Measurements from ENCODE around the gene RPA1.
"Not testable (repeated sequence)": the region's sequence is repeated elsewhere in the genome, so short reads cannot be mapped to it uniquely, and the experiment has no call there.

The RPA1 gene

DNA sequence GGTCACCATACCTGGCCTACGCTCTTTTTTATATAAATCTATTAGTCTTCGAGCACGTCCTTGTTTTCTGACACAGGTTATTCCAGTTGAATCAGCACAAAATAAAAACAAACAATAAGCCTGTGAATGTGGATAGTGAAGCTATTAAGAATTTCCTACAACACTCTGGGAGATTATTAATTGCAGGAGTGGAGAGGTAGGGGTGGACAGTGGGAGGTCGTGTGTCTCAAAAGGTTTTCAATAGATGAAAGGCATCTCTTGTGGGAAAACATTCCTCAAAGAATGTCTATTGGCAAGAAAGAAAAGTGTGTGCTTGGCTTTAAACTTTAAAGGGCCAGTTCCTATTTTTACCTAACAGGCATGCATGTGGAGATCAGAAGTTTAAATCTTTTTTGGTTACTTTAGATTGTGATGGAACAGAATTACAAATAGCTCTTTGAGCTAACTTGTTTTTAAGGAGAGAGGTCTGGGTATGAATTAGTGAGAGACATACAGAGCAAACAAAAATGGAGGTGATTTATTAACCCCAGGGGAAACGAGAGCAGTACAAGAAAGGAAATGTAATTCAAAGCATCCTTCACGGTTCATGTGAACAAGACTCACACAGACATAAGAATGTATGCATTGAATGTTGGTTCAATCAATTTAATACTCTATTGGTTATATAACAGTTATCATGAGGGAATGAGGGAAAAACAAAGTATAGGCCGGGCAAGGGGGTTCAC is 9.1 kb upstream of the RPA1 start:
- DNase-seq = no peak

DNA sequence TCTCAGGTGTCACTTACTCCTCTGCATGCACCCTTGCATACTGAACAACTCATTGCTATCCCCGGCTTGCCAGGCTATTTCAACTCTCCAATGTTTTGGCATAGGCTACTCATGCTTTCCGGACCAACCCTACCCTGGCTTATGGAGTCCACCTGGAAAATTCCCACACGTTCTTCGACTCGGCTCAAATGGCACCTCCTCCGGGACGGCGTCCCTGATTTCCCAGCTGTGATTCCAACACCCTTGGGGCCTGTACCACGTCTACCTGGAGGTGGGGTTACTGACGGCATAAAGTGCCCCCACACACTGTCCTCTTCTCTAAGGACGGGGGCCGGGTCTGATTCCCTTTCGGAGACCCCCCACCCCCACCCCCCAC is 601 bp upstream of the RPA1 start:
- no peak for DNase-seq

DNA sequence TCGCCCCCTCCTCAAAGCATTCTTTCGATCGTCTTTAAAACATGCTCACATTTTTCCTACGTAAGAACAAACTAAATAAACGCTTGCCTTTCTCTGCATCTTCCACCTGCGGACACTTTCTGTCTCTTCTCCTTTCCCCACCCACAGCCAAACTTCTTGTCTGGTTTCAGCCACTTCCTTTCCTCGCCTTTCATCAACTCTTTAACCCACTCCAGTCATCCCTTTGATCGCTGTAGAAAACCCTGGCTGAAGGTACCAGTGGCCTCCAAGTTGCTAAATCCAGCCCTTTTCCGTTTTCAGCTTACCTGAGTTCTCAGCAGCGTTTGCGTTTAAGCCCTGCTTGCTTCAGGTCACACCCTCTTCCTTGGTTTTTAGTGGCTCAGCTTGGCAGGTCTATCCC is 483 bp downstream of the RPA1 start:
- no peak for DNase-seq

DNA sequence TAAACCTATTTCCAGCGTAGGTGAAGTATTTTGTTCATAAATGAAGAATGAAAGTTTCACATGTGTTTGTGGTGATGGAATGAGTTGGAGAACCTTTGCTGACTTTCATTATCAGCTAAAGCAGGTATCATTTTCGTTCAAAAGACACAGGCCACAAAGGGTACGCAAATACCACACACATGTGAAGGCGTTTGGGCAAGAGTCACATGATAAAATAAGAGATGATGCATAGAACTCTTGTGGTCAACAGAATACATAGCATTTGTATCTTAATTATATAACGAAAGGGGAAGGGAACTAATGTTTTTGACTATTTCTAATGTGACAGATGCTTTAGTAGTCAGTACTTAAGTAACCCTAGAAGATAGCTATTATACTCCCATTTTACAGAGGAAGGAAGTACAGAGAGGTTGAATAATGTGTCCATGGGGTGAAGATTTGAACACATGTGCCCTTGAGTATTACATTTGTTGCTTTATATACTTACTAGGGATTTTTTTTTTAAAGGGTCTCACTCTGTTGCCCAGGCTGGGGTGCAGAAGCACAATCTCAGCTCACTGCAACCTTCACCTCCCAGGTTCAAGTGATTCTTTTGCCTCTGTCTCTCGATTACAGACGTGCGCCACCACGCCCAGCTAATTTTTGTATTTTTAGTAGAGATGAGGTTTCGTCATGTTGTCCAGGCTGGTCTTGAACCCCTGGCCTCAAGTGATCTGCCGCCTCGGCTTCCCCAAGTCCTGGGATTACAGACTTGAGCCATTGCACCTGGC is 4.8 kb downstream of the RPA1 start:
- DNase-seq = no peak

DNA sequence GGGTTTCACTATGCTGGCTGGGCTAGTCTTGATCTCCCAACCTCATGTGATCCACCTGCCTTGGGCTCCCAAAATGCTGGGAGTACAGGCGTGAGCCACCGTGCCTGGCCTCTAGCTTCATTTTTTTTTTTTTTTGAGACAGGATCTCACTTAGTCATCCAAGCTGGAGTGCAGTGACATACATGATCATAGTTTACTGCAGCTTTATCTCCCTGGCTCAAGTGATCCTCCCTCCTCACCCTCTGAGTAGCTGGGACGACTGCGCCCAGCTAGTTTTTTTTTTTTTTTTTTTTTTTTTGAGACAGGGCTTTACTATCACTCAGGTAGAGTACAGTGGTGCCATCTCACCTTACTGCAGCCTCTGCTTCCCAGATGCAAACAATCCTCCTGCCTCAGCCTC is 9.7 kb downstream of the RPA1 start:
- DNase-seq = no peak

DNA sequence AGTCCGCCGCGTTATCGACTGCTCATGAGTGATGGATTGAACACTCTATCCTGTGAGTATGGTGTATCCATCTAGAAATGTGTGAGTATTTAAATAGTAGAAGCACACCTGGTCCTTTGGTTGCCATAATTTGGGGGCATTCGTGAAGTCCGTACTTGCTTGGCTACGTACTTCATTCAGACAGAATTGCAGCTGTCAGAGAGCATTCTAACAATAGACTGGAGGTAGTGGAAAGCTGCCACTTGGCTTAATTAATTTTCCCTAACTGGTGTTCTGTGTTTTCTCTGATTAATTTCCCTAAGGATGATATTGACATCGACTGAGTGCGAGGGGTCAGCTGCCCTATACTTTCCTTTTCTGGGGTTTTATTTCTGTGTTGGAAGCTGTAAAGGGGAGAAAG is 14.1 kb downstream of the RPA1 start:
- no peak for DNase-seq

DNA sequence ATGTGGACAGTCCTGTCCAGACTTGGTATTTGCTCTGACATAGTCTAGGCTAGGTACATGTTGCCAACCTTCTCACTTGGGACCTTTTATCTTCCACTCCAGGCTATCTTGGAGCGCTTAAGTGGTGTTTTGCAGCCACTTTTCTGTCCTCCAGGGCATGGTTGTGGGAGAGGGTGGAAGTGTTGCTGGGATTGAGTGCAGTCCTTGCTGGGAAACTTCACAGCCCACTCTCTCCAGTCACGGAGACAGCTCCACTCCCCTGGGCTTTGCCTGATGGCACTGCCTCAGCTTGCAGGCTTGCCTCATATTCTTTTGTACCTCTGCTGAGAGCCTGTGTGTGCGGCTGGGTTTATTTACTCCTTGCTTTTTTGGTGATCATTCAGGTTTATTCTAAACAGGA is 17.4 kb downstream of the RPA1 start:
- DNase-seq = no peak

DNA sequence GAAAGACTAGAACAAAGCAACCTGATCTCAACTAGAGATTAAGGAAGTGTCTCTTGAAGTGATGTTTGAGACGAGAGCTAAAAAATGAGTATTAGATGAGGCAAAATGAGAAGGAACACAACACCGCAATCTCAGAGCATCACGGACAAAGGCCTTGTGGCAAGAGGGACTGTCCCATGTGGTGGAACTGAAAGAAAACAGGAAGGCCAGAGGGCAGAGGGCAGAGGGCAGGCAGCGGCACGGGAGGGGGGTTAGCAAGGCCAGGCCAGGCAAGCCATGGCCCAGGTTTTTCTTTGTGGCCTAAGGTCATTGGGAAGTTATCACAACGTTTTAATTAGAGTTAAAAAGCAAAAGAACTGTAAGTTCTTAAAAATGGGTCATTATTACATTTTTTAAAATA is 22.5 kb downstream of the RPA1 start:
- DNase-seq = no peak

DNA sequence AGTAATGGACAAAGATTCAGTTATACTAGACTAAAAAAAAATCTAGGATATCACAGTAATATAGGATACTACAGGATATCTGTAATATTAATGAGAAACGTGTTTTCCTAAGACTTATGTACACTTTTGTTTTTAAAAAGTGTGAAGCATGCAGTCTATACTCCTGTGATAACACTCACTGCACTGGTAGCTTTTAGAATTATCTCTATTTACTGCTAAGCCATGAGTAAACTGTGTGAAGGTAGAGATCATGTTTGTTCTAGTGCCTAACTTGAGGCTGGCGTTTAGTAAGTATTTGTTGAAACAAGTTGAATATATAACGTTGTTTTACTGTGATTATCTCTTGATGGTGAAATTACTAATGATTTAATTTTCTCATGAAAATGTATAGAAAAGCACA is 23.9 kb downstream of the RPA1 start:
- no peak for DNase-seq

DNA sequence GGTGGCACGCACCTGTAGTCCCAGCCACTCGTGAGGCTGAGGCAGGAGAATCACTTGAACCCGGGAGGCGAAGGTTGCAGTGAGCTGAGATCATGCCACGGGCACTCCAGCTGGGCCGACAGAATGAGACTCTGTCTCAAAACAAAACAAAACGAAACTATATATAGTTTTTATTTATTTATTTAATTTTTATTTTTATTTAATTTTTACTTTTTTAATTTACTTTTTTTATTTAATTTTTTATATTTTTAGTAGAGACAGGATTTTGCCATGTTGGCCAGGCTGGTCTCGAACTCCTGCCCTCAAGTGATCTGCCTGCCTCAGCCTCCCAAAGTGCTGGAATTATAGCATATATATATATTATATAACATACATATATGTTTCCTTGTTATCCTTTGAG is 26.7 kb downstream of the RPA1 start:
- not testable (repeated sequence) for DNase-seq

DNA sequence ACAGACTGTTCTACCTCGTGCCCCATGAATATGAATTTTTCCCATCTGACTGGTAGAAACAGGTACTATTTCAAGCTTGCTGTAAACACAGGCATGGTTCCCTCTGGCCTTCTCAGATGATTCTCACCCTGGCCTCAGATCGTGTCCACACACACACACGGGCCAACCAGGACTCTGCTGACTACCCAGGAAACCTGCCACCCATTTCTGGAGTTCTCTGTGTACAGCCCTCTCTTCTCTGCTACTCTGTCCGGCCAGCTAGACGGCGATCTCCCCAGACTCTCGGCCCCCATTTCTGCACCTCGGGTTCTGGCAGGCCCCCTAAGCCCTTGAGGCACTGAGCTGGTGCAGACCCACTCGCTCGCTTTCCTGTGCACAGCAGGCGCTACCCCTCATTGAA is 31.2 kb downstream of the RPA1 start:
- DNase-seq = no peak

DNA sequence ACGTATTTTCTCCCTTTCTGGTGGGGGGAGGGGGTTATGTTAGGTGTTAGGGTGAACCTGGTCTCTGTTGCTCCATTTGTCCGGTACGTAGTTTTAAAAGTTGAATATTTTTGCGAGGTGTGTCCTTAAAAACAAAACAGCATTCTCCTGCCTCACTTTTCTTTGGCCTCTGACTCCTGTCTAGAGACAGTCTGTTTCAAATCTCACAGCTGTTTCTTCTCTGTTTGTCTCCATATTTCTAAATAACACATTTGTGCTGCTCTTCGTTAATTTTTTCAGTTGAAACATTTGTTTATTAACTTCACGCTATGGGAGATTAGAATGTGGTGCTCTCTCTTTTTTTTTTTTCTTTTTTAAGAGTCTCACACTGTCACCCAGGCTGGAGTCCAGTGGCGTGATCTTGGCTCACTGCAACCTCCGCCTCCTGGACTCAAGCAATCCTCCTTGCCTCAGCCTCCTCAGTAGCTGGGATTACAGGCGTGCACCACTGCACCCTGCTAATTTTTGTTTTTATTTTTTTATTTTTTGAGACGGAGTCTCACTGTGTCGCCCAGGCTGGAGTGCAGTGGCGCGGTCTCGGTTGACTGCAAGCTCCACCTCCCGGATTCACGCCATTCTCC is 31.7 kb downstream of the RPA1 start:
- DNase-seq = no peak

DNA sequence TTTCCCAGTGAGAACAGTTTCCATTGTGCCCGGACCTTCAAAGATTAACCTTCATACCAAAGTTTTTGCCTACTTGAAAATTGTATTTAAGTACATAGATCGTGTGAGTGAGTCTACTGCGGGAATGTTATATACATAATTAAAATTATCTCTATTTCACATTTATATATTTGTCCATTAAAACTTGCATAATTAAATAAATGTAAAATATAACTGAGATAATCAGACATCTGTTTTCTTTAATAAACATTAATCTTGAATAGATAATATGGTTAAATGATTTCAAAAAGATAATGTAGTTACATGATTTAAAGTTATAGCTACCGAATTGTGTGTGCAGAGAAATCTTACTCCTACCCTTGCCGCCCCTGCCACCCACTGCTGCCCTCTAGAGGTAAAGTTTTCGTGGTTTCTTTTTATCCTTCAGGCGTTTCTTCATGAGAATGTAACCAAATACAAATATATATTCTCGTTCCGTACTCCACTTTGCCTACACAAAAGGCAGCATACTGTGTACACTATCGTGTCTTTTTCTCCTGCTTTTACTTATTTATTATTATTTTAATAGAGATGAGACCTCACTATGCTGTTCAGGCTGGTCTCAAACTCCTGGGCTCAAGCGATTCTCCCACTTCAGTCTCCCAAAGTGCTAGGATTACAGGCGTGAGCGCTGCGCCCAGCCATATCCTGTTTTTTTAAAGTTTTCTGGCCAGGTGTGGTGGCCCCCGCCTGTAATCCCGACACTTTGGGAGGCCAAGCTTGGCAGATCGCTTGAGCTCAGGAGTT is 35.6 kb downstream of the RPA1 start:
- no peak for DNase-seq

DNA sequence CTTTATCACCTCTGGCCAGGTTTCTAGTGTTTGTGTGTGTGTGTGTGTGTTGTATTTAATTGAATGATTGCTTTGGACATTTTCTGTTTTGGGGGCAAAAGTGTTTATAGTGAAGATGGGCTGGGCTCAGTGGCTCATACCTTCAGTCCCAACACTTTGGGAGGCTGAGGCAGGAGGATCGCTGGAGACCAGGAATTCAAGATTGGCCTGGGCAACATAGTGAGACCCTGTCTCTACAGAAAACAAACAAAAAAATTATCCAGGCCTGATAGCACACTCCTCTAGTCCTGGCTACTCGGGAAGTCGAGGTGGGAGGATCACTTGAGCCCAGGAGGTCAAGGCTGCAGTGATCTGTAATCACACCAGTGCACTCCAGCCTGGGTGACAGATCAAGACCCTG is 37.5 kb downstream of the RPA1 start:
- no peak for DNase-seq

DNA sequence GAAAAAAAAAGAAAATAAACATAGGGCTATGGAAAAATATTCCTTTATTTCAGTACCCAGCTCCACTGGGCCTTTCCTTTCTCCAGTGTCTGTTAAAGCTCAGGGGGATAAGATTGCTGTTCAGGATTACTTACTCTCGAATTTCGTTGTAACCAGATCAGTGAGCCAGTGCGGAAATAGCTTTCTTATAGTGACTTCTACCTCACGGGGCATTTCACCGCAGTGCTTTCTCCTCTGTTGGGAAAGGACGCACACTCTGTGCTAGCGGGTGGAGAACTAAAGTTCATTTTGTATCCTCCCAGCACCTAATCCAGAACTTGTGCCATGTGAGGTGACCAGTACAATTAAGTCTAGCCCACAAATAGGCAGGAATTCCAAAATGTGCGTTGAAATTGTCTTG is 38.3 kb downstream of the RPA1 start:
- no peak for DNase-seq

DNA sequence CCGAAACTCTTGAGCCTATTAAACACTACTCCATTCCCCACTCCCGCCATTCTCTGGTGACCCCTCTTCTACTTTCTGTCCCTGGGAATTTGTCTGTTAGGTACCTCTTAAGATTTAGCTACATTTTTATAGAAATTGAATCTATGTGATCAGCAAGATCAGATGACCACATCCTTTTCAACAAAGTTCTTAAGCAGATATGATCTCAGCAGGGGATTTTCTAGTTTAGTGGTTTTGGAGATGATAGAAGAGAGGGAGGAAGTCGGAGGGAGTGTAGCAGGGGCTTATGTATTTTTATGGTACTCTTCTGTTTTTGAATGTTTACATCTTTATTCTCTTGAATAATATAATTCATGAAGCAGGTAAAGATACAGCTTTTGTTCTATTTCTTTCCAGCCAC is 40.8 kb downstream of the RPA1 start:
- DNase-seq = no peak

DNA sequence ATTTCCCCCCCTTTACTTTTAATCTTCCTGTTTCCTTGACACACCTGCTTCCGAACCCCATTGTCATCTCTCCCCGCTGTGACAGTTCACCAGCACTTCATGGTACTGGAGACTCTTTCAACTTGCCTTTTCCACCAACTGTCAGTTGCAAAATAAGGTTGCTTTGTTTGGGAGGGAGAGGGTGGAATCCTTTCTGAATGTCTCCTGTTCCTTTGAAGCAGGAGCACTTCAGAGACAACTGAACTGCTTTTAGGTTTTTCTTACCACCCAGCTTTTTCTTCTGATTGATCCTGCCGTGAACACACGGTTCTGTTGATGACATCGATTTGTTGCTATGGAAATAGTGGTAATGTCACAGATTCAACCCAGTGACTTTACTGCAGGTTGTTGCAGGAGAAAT is 42.0 kb downstream of the RPA1 start:
- DNase-seq = no peak

DNA sequence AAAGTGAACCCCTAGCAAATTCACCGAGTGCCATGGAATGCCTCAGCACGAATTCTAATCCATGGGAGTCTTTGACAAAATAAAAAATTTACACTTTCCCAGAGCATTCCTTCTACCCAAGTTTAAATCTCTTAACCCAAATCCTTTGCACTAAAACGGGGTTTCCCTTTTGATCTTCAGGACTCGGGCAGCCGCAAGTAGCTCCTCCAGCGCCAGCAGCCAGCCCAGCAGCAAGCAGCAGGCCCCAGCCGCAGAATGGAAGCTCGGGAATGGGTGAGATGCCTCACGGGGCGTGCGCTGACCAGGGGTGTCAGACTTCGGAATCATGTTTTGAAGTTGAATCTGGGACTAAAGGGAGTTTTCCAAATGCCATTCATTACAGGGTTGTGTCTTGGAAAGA is 42.4 kb downstream of the RPA1 start:
- no peak for DNase-seq

DNA sequence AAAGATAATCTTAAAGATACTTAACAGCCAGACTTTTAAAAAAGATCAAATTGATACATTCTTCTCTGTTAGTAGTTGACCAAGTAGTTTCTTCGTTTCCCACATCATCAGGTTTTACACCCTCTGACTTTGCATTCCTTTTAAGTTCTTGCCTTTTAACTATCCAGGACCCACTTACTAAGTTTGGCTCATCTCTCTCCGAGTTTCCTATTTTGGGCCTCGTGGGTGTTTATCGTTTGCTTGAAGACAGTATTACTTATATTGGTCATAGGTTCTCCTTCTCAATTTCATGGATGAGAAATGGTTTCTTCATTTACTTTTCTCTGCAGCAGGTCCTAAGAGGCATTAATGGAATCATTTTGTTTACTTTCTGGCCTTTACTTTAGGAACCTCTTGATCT is 43.2 kb downstream of the RPA1 start:
- DNase-seq = no peak

DNA sequence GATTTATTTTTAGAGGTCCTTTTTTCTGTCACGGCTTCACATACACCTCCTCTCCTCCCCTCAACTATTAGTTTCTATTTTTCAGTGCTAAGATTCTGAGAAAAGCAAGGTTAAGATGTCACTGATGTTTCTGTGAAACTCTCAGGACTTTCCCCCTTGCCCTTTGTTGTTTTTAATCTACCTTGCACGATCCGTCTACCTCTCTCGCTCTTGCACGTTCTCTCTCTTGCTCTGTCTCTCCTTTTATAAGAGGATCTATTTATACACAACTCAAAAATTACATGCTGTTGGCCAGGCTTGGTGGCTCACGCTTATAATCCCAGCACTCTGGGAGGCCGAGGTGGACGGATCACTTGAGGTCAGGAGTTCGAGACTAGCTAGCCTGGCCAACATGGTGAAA is 43.6 kb downstream of the RPA1 start:
- no peak for DNase-seq

DNA sequence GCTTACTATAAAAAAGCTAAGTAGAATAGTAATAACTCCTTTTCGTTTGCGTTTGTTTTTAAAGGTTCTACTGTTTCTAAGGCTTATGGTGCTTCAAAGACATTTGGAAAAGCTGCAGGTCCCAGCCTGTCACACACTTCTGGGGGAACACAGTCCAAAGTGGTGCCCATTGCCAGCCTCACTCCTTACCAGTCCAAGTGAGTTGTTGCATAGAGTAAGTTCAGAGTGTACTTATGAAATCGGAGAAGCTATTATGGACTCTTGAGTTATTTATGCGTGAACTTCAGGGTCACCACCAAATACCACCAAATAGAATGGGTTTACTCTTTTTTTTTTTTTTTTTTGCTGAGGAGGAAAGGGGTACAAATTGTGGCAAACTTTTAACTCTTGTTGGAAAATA is 45.8 kb downstream of the RPA1 start:
- DNase-seq = no peak

DNA sequence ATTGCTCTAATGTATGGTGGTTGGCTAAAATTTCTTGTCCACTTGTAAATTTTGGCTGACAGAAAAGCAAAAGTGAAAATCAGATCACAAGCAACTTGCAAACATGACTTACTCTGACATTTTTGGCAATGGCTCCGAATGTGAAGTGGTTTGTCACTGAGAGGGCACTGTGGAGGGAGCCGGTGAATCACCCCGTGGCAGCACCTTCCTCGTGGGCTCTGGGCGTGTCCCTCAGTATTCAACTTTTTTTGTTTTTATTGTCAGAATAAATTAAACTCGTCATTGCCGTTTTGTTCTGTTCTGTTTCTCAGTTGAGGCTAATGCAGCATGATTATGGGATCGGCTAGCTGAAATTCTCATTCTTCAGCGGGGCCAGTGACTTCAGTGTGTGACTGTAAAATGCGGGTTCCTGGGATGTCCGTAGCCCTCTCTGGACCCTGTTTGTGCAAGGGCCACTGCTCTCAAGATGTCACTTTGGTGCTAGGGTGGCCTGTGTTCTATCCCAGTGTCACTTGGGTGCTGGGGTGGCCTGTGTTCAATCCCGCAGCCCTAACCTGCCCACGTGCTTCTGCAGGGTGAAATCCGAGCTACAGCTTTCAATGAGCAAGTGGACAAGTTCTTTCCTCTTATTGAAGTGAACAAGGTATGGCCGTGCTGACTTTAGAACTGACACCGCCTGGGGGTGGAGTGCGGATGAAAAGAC is 48.8 kb downstream of the RPA1 start:
- no peak for DNase-seq
